Measurements from ENCODE around the gene PRKAG2. TPM values are rescaled to one million over a fixed set of nuclear protein-coding genes. Genes with fewer than 3 reads are reported as not detected.

Gene PRKAG2
- total and polyA plus RNA-seq, 12 donors, result 3.8 to 17.3 (median 10.9) TPM

DNA sequence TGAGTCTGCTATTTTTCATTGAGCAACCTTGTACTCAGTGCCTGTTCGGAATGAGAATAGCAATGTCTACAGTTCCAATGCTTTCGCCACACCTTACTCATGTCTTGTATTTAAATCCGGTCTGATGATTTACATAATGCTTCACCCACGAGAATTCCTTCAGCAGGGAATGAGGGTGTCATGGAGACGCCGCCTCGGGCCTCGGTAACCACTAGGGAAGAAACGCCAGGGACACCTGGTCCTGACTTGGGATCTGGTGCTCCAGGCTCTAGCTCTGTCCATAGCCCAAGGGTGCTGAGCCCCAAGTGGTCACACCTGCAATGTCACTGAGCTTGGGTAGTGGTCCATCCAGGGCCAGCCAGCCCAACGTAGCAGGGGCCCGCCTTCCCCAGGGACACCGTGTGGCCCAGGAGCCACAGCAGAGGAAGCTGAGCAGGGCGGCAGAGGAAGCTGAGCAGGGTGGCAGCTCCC, 37.4 kb downstream of the PRKAG2 start:
- no peak overlapping the region for H3K4me3 ChIP-seq
- no peaks in the 10 kb centered on the region for H3K9me3 ChIP-seq (replicated peaks in 1 of 3)
- intact Hi-C loops (cut with DNase I), result no loop called here
- H3K27ac ChIP-seq, result no peak overlapping the region
- no peak for DNase-seq
- H3K36me3 ChIP-seq (replicated peaks in 1 of 2), result no peaks in the 10 kb centered on the region
- WGBS, 4 donors, result 71 to 81% (median 77%) methylated on average over 13 of the region's 13 CpGs
- H3K4me1 ChIP-seq (replicated peaks in 1 of 2), result no peaks in the 10 kb centered on the region
- no peaks in the 10 kb centered on the region for H3K27me3 ChIP-seq
- no peak for TF ChIP-seq POLR2A (IDR thresholded peaks at IDR 0.05)
- TF ChIP-seq CTCF (IDR thresholded peaks at IDR 0.05), result no peak

GRCh38 chr7:151838861-151839381, 38.0 kb downstream of the PRKAG2 start:
- Histone ChIP-seq H3K4me1 (replicated peaks in 1 of 2) (no peaks in the 10 kb centered on the region), H3K4me3 (no peak overlapping the region), H3K27me3 (no peaks in the 10 kb centered on the region), H3K36me3 (replicated peaks in 1 of 2) (no peaks in the 10 kb centered on the region), H3K27ac (no peak overlapping the region), H3K9me3 (replicated peaks in 1 of 3) (no peaks in the 10 kb centered on the region)
- TF ChIP-seq POLR2A (IDR thresholded peaks at IDR 0.05) (no peak), CTCF (IDR thresholded peaks at IDR 0.05) (no peak)
- 69 to 75% (median 71%) methylated on average over 16 to 17 of the region's 17 CpGs for WGBS, 4 donors
- intact Hi-C loops (cut with DNase I), result no loop called here
- DNase-seq, result peak in 3 of 7 donors; percentile 26 to 40 (median 39)

DNA sequence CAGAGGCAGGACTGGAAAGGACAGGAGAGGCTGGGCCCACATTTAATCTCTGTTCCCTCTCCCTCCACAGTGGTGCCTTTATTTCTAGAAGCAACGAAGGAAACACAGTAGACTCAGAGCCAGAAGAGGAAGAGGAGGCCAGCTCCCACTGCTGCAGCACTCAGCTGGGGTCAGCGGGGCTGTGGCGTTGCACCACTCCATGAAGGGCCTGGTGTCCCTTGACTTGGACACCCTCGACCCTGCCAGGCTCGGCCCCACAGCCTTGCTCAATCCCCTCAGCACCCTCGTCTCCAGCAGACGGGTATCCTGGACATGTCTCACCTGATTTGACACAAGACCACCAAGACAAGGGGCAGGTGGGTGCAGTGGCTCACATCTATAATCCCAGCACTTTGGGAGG, 38.8 kb downstream of the PRKAG2 start:
- H3K36me3 ChIP-seq (replicated peaks in 1 of 2), result no peaks in the 10 kb centered on the region
- intact Hi-C loops (cut with DNase I), result no loop called here
- no peak for TF ChIP-seq CTCF (IDR thresholded peaks at IDR 0.05)
- no peak for TF ChIP-seq POLR2A (IDR thresholded peaks at IDR 0.05)
- no peak overlapping the region for H3K4me3 ChIP-seq
- H3K9me3 ChIP-seq (replicated peaks in 1 of 3), result no peaks in the 10 kb centered on the region
- H3K4me1 ChIP-seq (replicated peaks in 1 of 2), result no peaks in the 10 kb centered on the region
- no peaks in the 10 kb centered on the region for H3K27me3 ChIP-seq
- peak overlapping the region in 2 of 5 donors; percentile 17 to 49 for H3K27ac ChIP-seq
- WGBS, 4 donors, result 68 to 80% (median 71%) methylated on average over 2 to 7 of the region's 7 CpGs
- DNase-seq, result no peak

- peak overlapping the region in 2 of 5 donors; percentile 17 to 49 for H3K27ac ChIP-seq
- no peaks in the 10 kb centered on the region for H3K4me1 ChIP-seq (replicated peaks in 1 of 2)
- intact Hi-C loops (cut with DNase I), result no loop called here
- no peak for DNase-seq
- H3K4me3 ChIP-seq, result no peak overlapping the region
- TF ChIP-seq CTCF (IDR thresholded peaks at IDR 0.05) (no peak), POLR2A (IDR thresholded peaks at IDR 0.05) (no peak)
- H3K9me3 ChIP-seq (replicated peaks in 1 of 3), result no peaks in the 10 kb centered on the region
- 72 to 80% (median 76%) methylated on average over 19 to 25 of the region's 25 CpGs for WGBS, 4 donors
- no peaks in the 10 kb centered on the region for H3K27me3 ChIP-seq
- H3K36me3 ChIP-seq (replicated peaks in 1 of 2), result no peaks in the 10 kb centered on the region
These were observed 39.5 kb downstream of the PRKAG2 start for GRCh38 chr7:151837285-151838042.
